Neural cell (in vitro differentiated cells): ENCODE results near the gene GSTO2. TPM values are rescaled to one million over a fixed set of nuclear protein-coding genes. Genes with fewer than 3 reads are reported as not detected.

Experiments used
- H2AFZ ChIP-seq: fragments of 200-600, 300-800 bp; sonication (generic), shearing (Covaris generic); 2 replicates; pipeline ENCODE4 v1.6.0; 2014; ENCODE audit warnings: low read depth, mild to moderate bottlenecking, antibody characterized with exemption, low read length, moderate library complexity
- H3F3A ChIP-seq: fragments of 200-600 bp; shearing (Covaris generic); 2 replicates; pipeline ENCODE4 v1.6.1; 2016; ENCODE audit warnings: mild to moderate bottlenecking, moderate library complexity, mixed read lengths, antibody characterized with exemption, low read length; ENCODE audit not compliant: insufficient read depth, poor library complexity, severe bottlenecking
- H3K27ac ChIP-seq: fragments of 200-600, 300-800 bp; sonication (generic), shearing (Covaris generic); 2 replicates; pipeline ENCODE4 v1.5.1; 2014; ENCODE audit warnings: mild to moderate bottlenecking, low read length, moderate library complexity
- H3K27me3 ChIP-seq: fragments of 300-800, 200-600 bp; sonication (generic), shearing (Covaris generic); 2 replicates; pipeline ENCODE4 v1.6.0; 2014; ENCODE audit warnings: mild to moderate bottlenecking, low read depth, low read length, moderate library complexity; ENCODE audit not compliant: insufficient read depth
- H3K36me3 ChIP-seq: fragments of 300-800, 200-600 bp; sonication (generic), shearing (Covaris generic); 2 replicates; pipeline ENCODE4 v1.5.1; 2014; ENCODE audit warnings: mild to moderate bottlenecking, antibody characterized with exemption, low read length, moderate library complexity; ENCODE audit not compliant: insufficient read depth
- H3K4me2 ChIP-seq: fragments of 300-800, 200-600 bp; sonication (generic), shearing (Covaris generic); 2 replicates; pipeline ENCODE4 v1.6.0; 2014; ENCODE audit warnings: mild to moderate bottlenecking, low read length
- H3K4me3 ChIP-seq: fragments of 300-800, 200-600 bp; sonication (generic), shearing (Covaris generic); 2 replicates; pipeline ENCODE4 v1.5.1; 2014; ENCODE audit warnings: mild to moderate bottlenecking, low read length, moderate library complexity
- H3K79me2 ChIP-seq: fragments of 200-600 bp; shearing (Covaris generic); replicated peaks from 2 replicates; pipeline ENCODE4 v1.6.0; 2014; ENCODE audit warnings: mild to moderate bottlenecking, low read length, moderate library complexity; ENCODE audit not compliant: insufficient read depth
- H3K9ac ChIP-seq: fragments of 300-800, 200-600 bp; sonication (generic), shearing (Covaris generic); 2 replicates; pipeline ENCODE4 v1.6.1; 2016; ENCODE audit warnings: mild to moderate bottlenecking, low read length, mixed read lengths
- H3K9me2 ChIP-seq: fragments of 200-600 bp; shearing (Covaris generic); 2 replicates; pipeline ENCODE4 v1.6.1; 2016; ENCODE audit warnings: mild to moderate bottlenecking, low read length, mixed read lengths; ENCODE audit not compliant: insufficient read depth
- H3K9me3 ChIP-seq: fragments of 200-600, 300-800 bp; sonication (generic), shearing (Covaris generic); 2 replicates; pipeline ENCODE4 v1.6.1; 2016; ENCODE audit warnings: mild to moderate bottlenecking, mixed run types, low read length, moderate library complexity, mixed read lengths
- H4K20me1 ChIP-seq: fragments of 200-600 bp; shearing (Covaris generic); 2 replicates; pipeline ENCODE4 v1.6.1; 2016; ENCODE audit warnings: mild to moderate bottlenecking, mixed run types; ENCODE audit not compliant: insufficient read depth
- CTCF ChIP-seq: fragments of 450-650 bp; IDR thresholded peaks from 2 replicates; pipeline ENCODE4 v1.5.1; 2014; ENCODE audit warnings: antibody characterized with exemption, mild to moderate bottlenecking, moderate library complexity; ENCODE audit not compliant: poor library complexity, severe bottlenecking
- EP300 ChIP-seq: fragments of 450-650 bp; conservative IDR thresholded peaks from 2 replicates; pipeline ENCODE4 v1.6.1; 2014; ENCODE audit warnings: antibody characterized with exemption, mild to moderate bottlenecking, moderate library complexity; ENCODE audit not compliant: poor library complexity, severe bottlenecking
- EZH2 ChIP-seq: fragments of 200-600, 300-800 bp; shearing (Covaris generic), sonication (generic); IDR thresholded peaks from 2 replicates; pipeline ENCODE4 v1.6.1; 2014; ENCODE audit warnings: antibody characterized with exemption, low read length, borderline replicate concordance, mild to moderate bottlenecking; ENCODE audit not compliant: insufficient read depth, poor library complexity, severe bottlenecking
- MXI1 ChIP-seq: fragments of 450-650 bp; conservative IDR thresholded peaks from 2 replicates; pipeline ENCODE4 v1.6.1; 2014; ENCODE audit warnings: antibody characterized with exemption, mild to moderate bottlenecking; ENCODE audit not compliant: poor library complexity, severe bottlenecking
- POLR2AphosphoS5 ChIP-seq: IDR thresholded peaks from 2 replicates; pipeline ENCODE4 v1.6.1; 2012
- RAD21 ChIP-seq: fragments of 450-650 bp; conservative IDR thresholded peaks from 2 replicates; pipeline ENCODE4 v1.6.1; 2014; ENCODE audit warnings: antibody characterized with exemption, mild to moderate bottlenecking, moderate library complexity
- REST ChIP-seq: IDR thresholded peaks from 2 replicates; pipeline ENCODE4 v1.6.1; 2012; ENCODE audit warnings: borderline replicate concordance
- SMC3 ChIP-seq: fragments of 450-650 bp; conservative IDR thresholded peaks from 2 replicates; pipeline ENCODE4 v1.6.1; 2014; ENCODE audit warnings: antibody characterized with exemption, mild to moderate bottlenecking, moderate library complexity; ENCODE audit not compliant: poor library complexity
- TAF1 ChIP-seq: IDR thresholded peaks from 2 replicates; pipeline ENCODE4 v1.6.1; 2012; ENCODE audit warnings: low read depth
- polyA plus RNA-seq: library from polyadenylated mRNA; depleted of rRNA; stranded (reverse); fragments of >200 nt; gene quantifications from 2 replicates; pipeline ENCODE4 v1.2.3, GENCODE V29; 2014

The GSTO2 gene
- polyA plus RNA-seq, 1 donor from 2014 or later: 0.53 TPM

GRCh38 chr10:104252368-104252767 is 16.6 kb upstream of the GSTO2 start:
- peaks cover 33% of the 10 kb centered on the region for H3K27me3 ChIP-seq
- H3K9me3 ChIP-seq: no peaks in the 10 kb centered on the region
- H3K9me2 ChIP-seq: no peaks in the 10 kb centered on the region
- no peak overlapping the region for H2AFZ ChIP-seq
- TF ChIP-seq RAD21 (no peak), EP300 (no peak), SMC3 (no peak), EZH2 (no peak), POLR2AphosphoS5 (no peak), REST (no peak)
- no peaks in the 10 kb centered on the region for H4K20me1 ChIP-seq
- H3K4me3 ChIP-seq: no peak overlapping the region
- no peak overlapping the region for H3K27ac ChIP-seq
- H3F3A ChIP-seq: no peaks in the 10 kb centered on the region
- no peaks in the 10 kb centered on the region for H3K79me2 ChIP-seq
- no peaks in the 10 kb centered on the region for H3K36me3 ChIP-seq
- H3K9ac ChIP-seq: no peak overlapping the region
- no peak overlapping the region for H3K4me2 ChIP-seq

- no peaks in the 10 kb centered on the region for H3K36me3 ChIP-seq
- no peak overlapping the region for H3K27ac ChIP-seq
- H3F3A ChIP-seq: no peaks in the 10 kb centered on the region
- no peaks in the 10 kb centered on the region for H4K20me1 ChIP-seq
- no peak for TF ChIP-seq CTCF
- TF ChIP-seq POLR2AphosphoS5: no peak
- TF ChIP-seq REST: no peak
- TF ChIP-seq EZH2: no peak
- no peak for TF ChIP-seq SMC3
- TF ChIP-seq EP300: no peak
- no peak for TF ChIP-seq TAF1
- no peak for TF ChIP-seq MXI1
- no peak for TF ChIP-seq RAD21
- H3K9me2 ChIP-seq: no peaks in the 10 kb centered on the region
- H3K4me3 ChIP-seq: no peak overlapping the region
- H3K9me3 ChIP-seq: no peaks in the 10 kb centered on the region
- no peaks in the 10 kb centered on the region for H3K79me2 ChIP-seq
- peaks cover 33% of the 10 kb centered on the region for H3K27me3 ChIP-seq
- no peak overlapping the region for H3K4me2 ChIP-seq
- no peak overlapping the region for H2AFZ ChIP-seq
- no peak overlapping the region for H3K9ac ChIP-seq
Measured at GRCh38 chr10:104253106-104253505, 15.9 kb upstream of the GSTO2 start.
